K562 (cell line): ENCODE data around the gene ANO4. TPM values are rescaled to one million over a fixed set of nuclear protein-coding genes. Genes with fewer than 3 reads are reported as not detected.
"Not testable (repeated sequence)": the region's sequence is repeated elsewhere in the genome, so short reads cannot be mapped to it uniquely, and the experiment has no call there.

Source experiments
- ATAC-seq: fragments of 200-7000 bp; cut with Tn5 transposase; 3 replicates; pipeline ENCODE4 v1.9.1; 2020; ENCODE audit warnings: moderate library complexity
- BruUV-seq: library from RNA; stranded (reverse); fragments of 400-500 nt; replicated peaks from 2 replicates; lab custom pipeline; 2021; lab: Mats Ljungman, UMichigan
- CTCF ChIA-PET: fragments of 300-600 bp; formaldehyde crosslinking; extraction: SDS; loops from one replicate; lab custom pipeline; 2021; ENCODE audit warnings: low intra/inter-chr PET ratio; lab: Yijun Ruan, JAX
- POLR2A ChIA-PET: fragments of 300-600, 350-650 bp; sonication (Branson Sonifier 250); formaldehyde crosslinking; extraction: SDS; loops from one replicate; lab custom pipeline; 2021; ENCODE audit warnings: antibody characterized with exemption, inconsistent platforms; lab: Yijun Ruan, JAX
- DNase-seq, 4 experiments: peaks; one replicate each; pipeline versions ENCODE4 v3.0.0 to v3.0.0-alpha.2; 2011 to 2018; ENCODE audit warnings: low spot score in 3 of 4, mixed read lengths in 3 of 4; ENCODE audit errors: extremely low read depth in 1 of 4
- FAIRE-seq: peaks from 2 replicates; lab custom pipeline; 2011; peaks lifted over from hg19 to GRCh38; lab: Jason Lieb, UNC
- H2AFZ ChIP-seq: 2 replicates; pipeline ENCODE4 v1.6.0; 2011; ENCODE audit warnings: low read depth, low read length, control low read depth, inconsistent platforms
- H3K27ac ChIP-seq: fragments of 200-600 bp; 3 replicates; pipeline ENCODE4 v1.8.0; 2011; ENCODE audit warnings: low read depth, mild to moderate bottlenecking, control low read depth, inconsistent platforms, low read length, moderate library complexity, mixed read lengths; ENCODE audit errors: extremely low read depth
- H3K27me3 ChIP-seq, 2 experiments: fragments of 300-600 bp in 1 of 2; 2 replicates in 1 of 2; 3 replicates in 1 of 2; pipeline versions ENCODE4 v1.6.0 to v1.8.0; 2011; ENCODE audit warnings: inconsistent platforms in 2 of 2, low read length in 2 of 2, mild to moderate bottlenecking in 1 of 2, mixed read lengths in 1 of 2, moderate library complexity in 1 of 2; ENCODE audit not compliant: control insufficient read depth in 2 of 2, insufficient read depth in 2 of 2
- H3K36me3 ChIP-seq: fragments of 300-600 bp; 3 replicates; pipeline ENCODE4 v1.8.0; 2011; ENCODE audit warnings: mild to moderate bottlenecking, low read length, inconsistent platforms; ENCODE audit not compliant: control insufficient read depth, insufficient read depth
- H3K4me1 ChIP-seq, 2 experiments: fragments of 200-600 bp in 1 of 2; replicated peaks in 1 of 2; 2 replicates in 1 of 2; 3 replicates in 1 of 2; pipeline versions ENCODE4 v1.5.1 to v1.8.0; 2011; ENCODE audit warnings: inconsistent platforms in 2 of 2, low read length in 2 of 2, mild to moderate bottlenecking in 1 of 2, mixed read lengths in 1 of 2, moderate library complexity in 1 of 2; ENCODE audit not compliant: control insufficient read depth in 2 of 2, insufficient read depth in 2 of 2
- H3K4me2 ChIP-seq: 2 replicates; pipeline ENCODE4 v1.6.1; 2011; ENCODE audit warnings: low read length, control low read depth, inconsistent platforms, mixed read lengths; ENCODE audit not compliant: insufficient read depth
- H3K4me3 ChIP-seq: fragments of 200-600 bp; sonication (generic), shearing (Covaris generic); 2 replicates; pipeline ENCODE4 v1.5.1; 2016; ENCODE audit warnings: control low read depth, inconsistent platforms
- H3K79me2 ChIP-seq: fragments of 200-600 bp; 3 replicates; pipeline ENCODE4 v1.8.0; 2011; ENCODE audit warnings: low read length, inconsistent platforms; ENCODE audit not compliant: control insufficient read depth, insufficient read depth
- H3K9ac ChIP-seq, 2 experiments: 2 replicates each; pipeline versions ENCODE4 v1.6.0 to v1.6.1; 2011; ENCODE audit warnings: low read depth in 2 of 2, low read length in 2 of 2, control low read depth in 1 of 2, inconsistent platforms in 1 of 2, mild to moderate bottlenecking in 1 of 2, mixed read lengths in 1 of 2; ENCODE audit not compliant: insufficient read depth in 1 of 2
- H3K9me1 ChIP-seq: one replicate; pipeline ENCODE4 v1.6.0; 2011; ENCODE audit warnings: inconsistent platforms, mild to moderate bottlenecking, low read length, moderate library complexity; ENCODE audit not compliant: control insufficient read depth, insufficient read depth
- H3K9me3 ChIP-seq: replicated peaks from 2 replicates; pipeline ENCODE4 v1.5.1; 2011; ENCODE audit warnings: low read depth, low read length, inconsistent platforms; ENCODE audit not compliant: control insufficient read depth, insufficient read depth
- H4K20me1 ChIP-seq: replicated peaks from 2 replicates; pipeline ENCODE4 v1.6.1; 2011; ENCODE audit warnings: low read length, inconsistent platforms, mixed read lengths; ENCODE audit not compliant: control insufficient read depth, insufficient read depth
- MTA1 ChIP-seq: fragments of 450-650 bp; IDR thresholded peaks from 2 replicates; pipeline ENCODE4 v1.6.1; 2017; ENCODE audit warnings: borderline replicate concordance
- NR4A1 ChIP-seq, 2 experiments: fragments of 250-450 bp in 1 of 2; fragments of 450-650 bp in 1 of 2; sonication (Bioruptor Pico) in 1 of 2; IDR thresholded peaks; 2 replicates each; pipeline versions ENCODE4 v1.4.0 to v1.6.1; 2016 to 2020; ENCODE audit warnings: mild to moderate bottlenecking in 2 of 2, missing compliant biosample characterization in 1 of 2, missing genetic modification characterization in 1 of 2, moderate library complexity in 1 of 2
- NRF1 ChIP-seq, 2 experiments: fragments of 450-650 bp; IDR thresholded peaks in 1 of 2; conservative IDR thresholded peaks in 1 of 2; 2 replicates each; pipeline ENCODE4 v1.6.1; 2014; ENCODE audit warnings: mild to moderate bottlenecking in 2 of 2
- SREBF2 ChIP-seq: sonication (generic); formaldehyde crosslinking; IDR thresholded peaks from 2 replicates; pipeline ENCODE4 v1.4.0; 2020; ENCODE audit warnings: mild to moderate bottlenecking, missing genetic modification reagents
- THAP12 ChIP-seq: fragments of 250-450 bp; sonication (Bioruptor Pico); IDR thresholded peaks from 2 replicates; pipeline ENCODE4 v1.9.0; 2021; ENCODE audit warnings: mild to moderate bottlenecking, inconsistent platforms
- ZBTB26 ChIP-seq: fragments of 450-650 bp; formaldehyde crosslinking; IDR thresholded peaks from 2 replicates; pipeline ENCODE4 v1.4.0; 2022; ENCODE audit warnings: missing genetic modification characterization
- ZZZ3 ChIP-seq: fragments of 450-650 bp; IDR thresholded peaks from 2 replicates; pipeline ENCODE4 v1.6.1; 2016; ENCODE audit warnings: antibody characterized with exemption, mild to moderate bottlenecking, moderate library complexity
- WGBS: fragments of 100-300 bp; shearing (Covaris generic); methylation state at CpG from one replicate; pipeline ENCODE4 v1.1.6; 2016; ENCODE audit warnings: low coverage, mixed read lengths; ENCODE audit not compliant: insufficient coverage; ENCODE audit errors: missing lambda C conversion rate; 5-methylcytosine and 5-hydroxymethylcytosine counted together
- in situ Hi-C: fragments of 300-500 bp; cut with MboI; formaldehyde crosslinking; loops from 4 replicates; pipeline ENCODE4 v1.15.0; 2018; ENCODE audit warnings: inconsistent platforms, mixed read lengths
- intact Hi-C: fragments of 100-400 bp; cut with micrococcal nuclease; formaldehyde crosslinking; loops from 2 replicates; pipeline ENCODE4 v1.14.2; 2022
- polyA plus RNA-seq, 8 experiments: library from polyadenylated mRNA; depleted of rRNA in 4 of 8; stranded (reverse) in 5 of 8; unstranded in 3 of 8; fragments of >200 nt; fragmentation: Nextera tagmentation in 2 of 8; fragmentation: Illumina TruSeq in 1 of 8; extraction: Ambion mirVana in 2 of 8; extraction: Trizol in 1 of 8; gene quantifications; 2 replicates each; pipeline versions ENCODE4 v1.2.1 to v1.2.3, GENCODE V29; 2011 to 2014; ENCODE audit warnings: inconsistent platforms in 1 of 8, missing spikeins in 1 of 8
- total RNA-seq, 7 experiments: library from RNA; depleted of rRNA in 6 of 7; stranded (reverse); fragments of >200 nt in 6 of 7; fragmentation: Illumina TruSeq in 2 of 7; extraction: Trizol in 2 of 7; gene quantifications; 2 replicates each; pipeline versions ENCODE4 v1.2.1 to v1.2.3, GENCODE V29; 2011 to 2021; ENCODE audit warnings: low replicate concordance in 1 of 7

ANO4 gene
- total and polyA plus RNA-seq, 9 of the 15 experiments (the other 6 are each of a cell fraction or from before 2014, with no cell fraction given) = not detected

GRCh38 chr12:101145777-101146431 lies 351.3 kb downstream of the ANO4 start:
- CTCF ChIA-PET, FAIRE-seq, BruUV-seq, H3K36me3 ChIP-seq, H3K9me1 ChIP-seq, POLR2A ChIA-PET, H4K20me1 ChIP-seq, H3K27me3 ChIP-seq, H3K27ac ChIP-seq, DNase-seq, intact Hi-C loops, H3K4me1 ChIP-seq, H3K9me3 ChIP-seq, H3K79me2 ChIP-seq, in situ Hi-C loops: not testable (repeated sequence)
- H3K9ac ChIP-seq = peak overlapping the region in 1 of 2 experiments; percentile 58; a peak in 1 of 4 replicates
- TF ChIP-seq NRF1 (conservative IDR thresholded peaks at IDR 0.05 in 1 of 2, IDR thresholded peaks at IDR 0.05 in 1 of 2) = peak in 1 of 2 experiments; percentile 22; a peak in 1 of 4 replicates
- peak overlapping the region; percentile 79 for H2AFZ ChIP-seq
- peak; percentile 68 for ATAC-seq
- 4% methylated on average over 20 of the region's 35 CpGs for WGBS
- H3K4me3 ChIP-seq = peak overlapping the region; percentile 13; the same call in 1 of the 2 replicates
- H3K4me2 ChIP-seq = peak overlapping the region; percentile 55

GRCh38 chr12:101165319-101165718 lies 370.7 kb downstream of the ANO4 start:
- H3K27ac ChIP-seq = no peak overlapping the region
- no peaks in the 10 kb centered on the region for H3K27me3 ChIP-seq
- no peaks in the 10 kb centered on the region for H3K4me1 ChIP-seq
- no peaks in the 10 kb centered on the region for H3K79me2 ChIP-seq
- in situ Hi-C loops = no loop called here
- DNase-seq = no peak
- intact Hi-C loops = no loop called here
- no peak overlapping the region for H3K4me3 ChIP-seq
- no peak for ATAC-seq
- H3K36me3 ChIP-seq = no peaks in the 10 kb centered on the region
- ChIA-PET CTCF (no interaction called here), POLR2A (no interaction called here)
- H2AFZ ChIP-seq = no peak overlapping the region
- no peak overlapping the region for H3K9ac ChIP-seq
- no peak for FAIRE-seq
- no peak overlapping the region for H3K4me2 ChIP-seq
- 2% methylated on average over 4 of the region's 4 CpGs for whole genome bisulfite sequencing
- no TSS peak for BruUV-seq
- no peaks in the 10 kb centered on the region for H3K9me3 ChIP-seq
- H3K9me1 ChIP-seq = no peaks in the 10 kb centered on the region
- no peaks in the 10 kb centered on the region for H4K20me1 ChIP-seq
- no peak for TF ChIP-seq ZZZ3
- no peak for TF ChIP-seq THAP12 (CRISPR knock-in tag)
- TF ChIP-seq NR4A1 (CRISPR knock-in tag; IDR thresholded peaks at IDR 0.05) = no peak
- no peak for TF ChIP-seq NR4A1 (tag; IDR thresholded peaks at IDR 0.05)
- no peak for TF ChIP-seq ZBTB26 (CRISPR knock-in tag)
- TF ChIP-seq MTA1 = no peak
- no peak for TF ChIP-seq SREBF2 (CRISPR knock-in tag)
